Adrenal gland (tissue), 12 donors: ENCODE measurements around the gene OAF. TPM values are rescaled to one million over a fixed set of nuclear protein-coding genes. Genes with fewer than 3 reads are reported as not detected.

Experiments
- DNase-seq, 7 donors: peaks; one replicate each; pipeline ENCODE4 v3.0.0-alpha.2; 2019 to 2020
- H3K27ac ChIP-seq, 5 donors: fragments of 200-600 bp; sonication (generic) in 4 of 5; 1 replicate in 3 of 5; 2 replicates in 2 of 5; pipeline versions ENCODE4 v1.5.1 to v1.8.0; 2016 to 2020; ENCODE audit warnings: mild to moderate bottlenecking in 1 of 5
- H3K27me3 ChIP-seq: fragments of 200-600 bp; 2 replicates; pipeline ENCODE4 v1.8.0; 2021
- H3K36me3 ChIP-seq, 2 donors: fragments of 200-600 bp; replicated peaks in 1 of 2; 1 replicate in 1 of 2; 2 replicates in 1 of 2; pipeline versions ENCODE4 v1.5.1 to v1.8.0; 2018 to 2022
- H3K4me1 ChIP-seq, 2 donors: fragments of 200-600 bp; replicated peaks in 1 of 2; 1 replicate in 1 of 2; 2 replicates in 1 of 2; pipeline versions ENCODE4 v1.5.1 to v1.8.0; 2018 to 2021
- H3K4me3 ChIP-seq, 4 donors: fragments of 200-600 bp; sonication (generic) in 3 of 4; one replicate each; pipeline ENCODE4 v1.5.1; 2016 to 2018
- H3K9me3 ChIP-seq, 3 donors: fragments of 200-600 bp; sonication (generic) in 1 of 3; replicated peaks in 1 of 3; 1 replicate in 2 of 3; 2 replicates in 1 of 3; pipeline versions ENCODE4 v1.5.1 to v1.8.0; 2016 to 2021
- CTCF ChIP-seq, 6 experiments: fragments of 450-650 bp in 4 of 6; fragments of 200-600 bp in 2 of 6; sonication (generic) in 1 of 6; IDR thresholded peaks; 1 replicate in 5 of 6; 2 replicates in 1 of 6; pipeline versions ENCODE4 v1.5.1 to v1.8.0; 2016 to 2021; ENCODE audit warnings: antibody characterized with exemption in 6 of 6, mild to moderate bottlenecking in 2 of 6, moderate library complexity in 1 of 6
- POLR2A ChIP-seq, 2 donors: fragments of 450-650 bp; IDR thresholded peaks; one replicate each; pipeline ENCODE4 v1.6.1; 2017; ENCODE audit warnings: antibody characterized with exemption in 2 of 2, mild to moderate bottlenecking in 2 of 2, moderate library complexity in 1 of 2
- WGBS, 4 donors: extraction: QIAGEN DNeasy Blood & Tissue Kit in 2 of 4; methylation state at CpG; one replicate each; pipeline versions ENCODE4 v1.1.5 to v1.1.7; 2013 to 2017; 5-methylcytosine and 5-hydroxymethylcytosine counted together
- intact Hi-C, 2 donors: fragments of 100-400 bp; cut with DNase I; formaldehyde crosslinking; loops; one replicate each; pipeline versions ENCODE4 v1.14.1 to v1.15.0; 2022 to 2023
- polyA plus RNA-seq, 3 donors: library from polyadenylated mRNA; stranded (reverse); fragments of 200-250 nt in 2 of 3; fragments of 350-450 nt in 1 of 3; fragmentation: Illumina TruSeq in 1 of 3; extraction: RNeasy Lipid Tissue Mini Kit (QIAGEN cat#74804) in 1 of 3; gene quantifications; one replicate each; pipeline ENCODE4 v1.2.3, GENCODE V29; 2013 to 2014
- total RNA-seq, 9 donors: library from RNA; depleted of rRNA in 4 of 9; stranded (reverse); fragments of >200 nt in 4 of 9; fragments of 120-200 nt in 1 of 9; fragmentation: NEBNext Ultra II Directional in 1 of 9; extraction: Animal tissue kit (Norgen Biotek cat#: 25700) in 1 of 9; gene quantifications; one replicate each; pipeline versions ENCODE4 v1.1.0 to v1.2.4, GENCODE V29; 2013 to 2023
- donor health status: healthy with polysubstance abuse.
- donor health status: Bipolar disorder and iron deficiency.
- donor health status: DM: yes; HTN: yes; CAD: no.
- donor health status: DM: no; HTN: no; CAD: no.
- donor health status: DM: no; HTN: no; CAD: no.
- donor health status: DM: yes; HTN: yes; CAD: no.

OAF gene
- total and polyA plus RNA-seq, 12 donors = 67.7 to 253 (median 169) TPM

- no peak for TF ChIP-seq POLR2A (IDR thresholded peaks at IDR 0.05)
- no peak for TF ChIP-seq CTCF (IDR thresholded peaks at IDR 0.05)
- Histone ChIP-seq H3K27ac (no peak overlapping the region), H3K9me3 (no peaks in the 10 kb centered on the region), H3K27me3 (no peaks in the 10 kb centered on the region), H3K4me1 (peaks cover 0 to 2% of the 10 kb centered on the region in 2 donors), H3K4me3 (no peak overlapping the region), H3K36me3 (no peaks in the 10 kb centered on the region)
- no peak for DNase-seq
- 81 to 90% (median 85%) methylated on average over 4 to 5 of the region's 5 CpGs for WGBS, 4 donors
- intact Hi-C loops = loop anchor here (2.0 to 5.0 kb wide), 2 partner anchors 60 to 72 kb away; no protein-coding TSS in a partner anchor
These were observed 19.7 kb downstream of the OAF start for GRCh38 chr11:120230433-120231071.

- no peaks in the 10 kb centered on the region for H3K9me3 ChIP-seq
- intact Hi-C loops = loop anchor here (2.0 to 5.0 kb wide), 2 partner anchors 61 to 70 kb away; no protein-coding TSS in a partner anchor
These were observed 21.1 kb downstream of the OAF start for GRCh38 chr11:120231963-120232362.

DNA sequence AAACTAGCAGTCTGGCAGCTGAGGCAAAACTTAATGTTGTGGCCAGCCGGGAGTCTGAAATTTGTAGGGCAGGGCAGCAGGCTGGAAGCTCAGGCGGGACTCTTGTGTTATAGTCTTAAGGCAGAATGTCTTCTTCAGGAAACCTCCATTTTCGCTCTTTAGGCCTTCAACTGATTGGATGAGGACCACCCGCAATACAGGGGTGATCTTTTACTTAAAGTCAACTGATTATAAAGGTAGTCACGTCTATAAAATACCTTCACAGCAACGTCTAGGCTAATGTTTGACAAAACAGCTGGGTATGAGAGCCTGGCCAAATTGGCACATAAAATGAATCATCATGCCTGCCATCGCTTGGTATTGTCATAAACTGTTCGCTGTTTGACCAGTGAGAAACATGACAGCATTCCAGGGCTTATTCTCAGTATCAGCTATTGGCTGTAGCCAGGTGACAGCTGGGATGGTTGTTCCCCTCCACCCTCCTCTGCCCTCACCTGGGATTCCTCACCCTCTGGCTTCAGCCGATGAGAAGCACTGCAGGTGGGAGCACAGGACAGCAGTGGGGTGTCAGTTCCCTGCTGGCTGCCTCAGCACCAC, 22.5 kb downstream of the OAF start:
- Histone ChIP-seq H3K36me3 (no peaks in the 10 kb centered on the region), H3K9me3 (no peaks in the 10 kb centered on the region), H3K4me3 (no peak overlapping the region), H3K27ac (no peak overlapping the region), H3K4me1 (no peaks in the 10 kb centered on the region), H3K27me3 (no peaks in the 10 kb centered on the region)
- TF ChIP-seq POLR2A (IDR thresholded peaks at IDR 0.05) (no peak), CTCF (IDR thresholded peaks at IDR 0.05) (no peak)
- intact Hi-C loops = loop anchor here in 1 of 2 donors (5.0 kb wide), 1 partner anchor 69 kb away; no protein-coding TSS in a partner anchor
- no peak for DNase-seq
- 86 to 87% (median 86%) methylated on average over 6 to 9 of the region's 9 CpGs for WGBS, 4 donors

More at GRCh38 chr11:120231963-120232362, 21.1 kb downstream of the OAF start:
- no peak overlapping the region for H3K27ac ChIP-seq
- 39 to 60% (median 52%) methylated on average over 1 to 4 of the region's 4 CpGs; no CpG with 5 or more reads in 1 of the 4 donors for WGBS, 4 donors
- no peaks in the 10 kb centered on the region for H3K27me3 ChIP-seq
- TF ChIP-seq CTCF (IDR thresholded peaks at IDR 0.05) = no peak
- TF ChIP-seq POLR2A (IDR thresholded peaks at IDR 0.05) = no peak
- H3K4me1 ChIP-seq = no peaks in the 10 kb centered on the region
- H3K4me3 ChIP-seq = no peak overlapping the region
- no peaks in the 10 kb centered on the region for H3K36me3 ChIP-seq
- DNase-seq = no peak

DNA sequence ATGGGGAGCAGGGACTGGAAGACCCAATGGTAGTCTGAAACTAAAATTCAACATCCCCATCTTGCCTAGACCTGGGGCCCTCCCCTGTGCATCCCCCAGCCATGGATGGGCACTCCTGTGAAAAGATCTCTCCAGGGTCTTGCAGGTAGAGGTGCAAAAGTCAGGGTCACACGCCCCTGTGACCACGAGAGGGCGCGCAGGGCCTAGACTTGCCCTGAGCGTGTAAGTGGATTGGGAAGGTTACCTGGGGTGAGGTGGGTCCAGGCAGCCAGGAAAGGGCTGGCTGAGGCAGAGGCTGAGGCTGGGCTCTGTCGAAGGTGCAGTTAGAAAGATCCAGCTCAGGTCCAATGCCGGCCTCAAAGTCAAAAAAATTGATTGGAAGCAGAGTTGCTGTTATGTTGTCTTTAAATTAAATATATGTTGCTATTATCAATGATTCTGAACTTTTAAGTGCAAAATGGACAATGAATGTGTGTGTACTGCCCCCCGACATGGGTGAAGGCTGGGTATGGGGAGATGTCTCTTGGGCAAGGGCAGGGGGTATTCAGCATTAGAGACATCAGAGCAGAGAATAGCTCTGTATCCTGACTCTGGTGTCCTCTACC, 24.3 kb downstream of the OAF start:
- 30 to 48% (median 34%) methylated on average over 4 to 8 of the region's 8 CpGs for WGBS, 4 donors
- Histone ChIP-seq H3K36me3 (no peaks in the 10 kb centered on the region), H3K9me3 (no peaks in the 10 kb centered on the region), H3K4me1 (peaks cover 0 to 4% of the 10 kb centered on the region in 2 donors), H3K27me3 (peaks cover 11% of the 10 kb centered on the region), H3K27ac (no peak overlapping the region), H3K4me3 (no peak overlapping the region)
- TF ChIP-seq CTCF (IDR thresholded peaks at IDR 0.05) (peak; percentile 40 to 74 (median 63)), POLR2A (IDR thresholded peaks at IDR 0.05) (no peak)
- DNase-seq = peak in 5 of 7 donors; percentile 49 to 89 (median 57)
- intact Hi-C loops = loop anchor here in 1 of 2 donors (2.0 kb wide), 1 partner anchor 66 kb away; no protein-coding TSS in a partner anchor
